HG02678 (cell line): ENCODE data around the gene SMC5.
"Not testable (repeated sequence)": the region's sequence is repeated elsewhere in the genome, so short reads cannot be mapped to it uniquely, and the experiment has no call there.

Source experiments
- ATAC-seq: cut with Tn5 transposase; IDR thresholded peaks from one replicate; pipeline ENCODE4 v1.9.1; 2021; ENCODE audit warnings: mild to moderate bottlenecking, moderate library complexity; ENCODE audit not compliant: unreplicated experiment

Gene SMC5

DNA sequence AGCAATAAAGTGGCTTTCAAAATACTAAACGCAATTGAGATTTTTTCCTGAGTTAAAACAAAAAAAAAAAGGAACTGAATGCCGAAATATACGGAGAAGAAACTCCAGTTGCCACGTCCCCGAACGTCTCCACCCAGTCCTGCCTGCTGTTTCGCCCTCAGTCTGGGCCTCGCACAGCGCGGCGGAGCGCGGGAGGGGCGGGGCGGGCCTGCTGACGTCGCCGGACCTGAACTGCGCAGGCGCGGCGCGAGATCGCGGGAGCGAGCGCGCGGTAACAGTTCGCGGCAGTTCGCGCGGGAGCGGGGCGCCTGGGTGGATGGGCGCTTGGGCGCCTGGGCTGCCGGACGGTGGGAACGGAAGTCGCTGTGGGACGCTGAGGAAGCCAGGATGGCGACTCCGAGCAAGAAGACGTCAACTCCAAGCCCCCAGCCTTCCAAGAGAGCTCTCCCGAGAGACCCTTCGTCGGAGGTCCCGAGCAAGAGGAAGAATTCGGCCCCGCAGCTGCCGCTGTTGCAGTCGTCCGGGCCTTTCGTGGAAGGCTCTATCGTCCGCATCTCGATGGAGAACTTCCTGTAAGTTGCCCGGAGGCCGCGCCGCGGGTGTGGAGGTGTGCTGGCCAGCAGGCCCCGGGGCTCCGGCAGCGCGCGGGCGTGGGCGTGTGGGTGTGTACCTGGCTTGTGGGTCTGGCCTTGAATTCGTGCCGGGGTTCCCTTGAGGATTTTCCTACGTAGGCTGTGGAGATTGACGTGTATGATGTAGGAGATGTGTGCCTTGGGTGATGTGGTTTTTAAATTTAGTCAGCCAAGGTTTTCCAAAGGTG lies at the start of gene SMC5:
Gene SMC5 (plus strand): TSS at position 287 of the 820 bp plus-strand sequence. CDS start 101 bp downstream, at position 388.
- peak; percentile 77 for ATAC-seq

DNA sequence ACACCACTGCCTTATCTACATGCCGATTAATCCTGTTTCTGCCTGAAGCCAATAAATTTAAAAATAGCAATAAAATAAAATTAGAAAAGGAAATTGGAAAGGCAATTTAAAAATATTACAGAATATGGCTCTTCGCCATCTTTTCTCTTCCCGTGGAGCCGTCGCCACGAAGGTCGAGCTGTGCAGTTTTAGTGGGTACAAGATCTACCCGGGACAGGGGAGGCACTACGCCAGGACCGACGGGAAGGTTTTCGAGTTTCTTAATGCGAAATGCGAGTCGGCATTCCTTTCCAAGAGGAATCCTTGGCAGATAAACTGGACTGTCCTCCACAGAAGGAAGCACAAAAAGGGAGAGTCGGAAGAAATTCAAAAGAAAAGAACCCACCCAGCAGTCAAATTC lies 41.7 kb upstream of the SMC5 start:
- no peak for ATAC-seq

DNA sequence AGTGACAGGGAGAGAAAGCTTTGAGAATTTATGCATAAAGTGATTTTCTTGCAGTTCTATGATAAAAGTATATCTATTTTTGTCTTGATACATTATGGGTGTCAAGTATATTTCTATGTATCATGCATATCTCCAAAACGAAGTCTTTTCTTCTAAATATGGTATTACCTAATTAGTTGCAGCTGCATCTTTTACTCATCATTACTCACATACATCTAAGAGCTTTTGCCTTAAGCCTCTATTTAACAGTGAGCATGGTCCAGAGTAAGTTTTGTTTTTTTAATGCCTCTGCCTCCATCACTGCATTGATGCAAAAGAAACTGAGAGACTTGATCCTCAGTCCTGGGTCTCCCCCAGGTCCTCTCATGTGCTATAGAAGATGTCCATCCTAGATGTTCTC lies 40.0 kb upstream of the SMC5 start:
- no peak for ATAC-seq

DNA sequence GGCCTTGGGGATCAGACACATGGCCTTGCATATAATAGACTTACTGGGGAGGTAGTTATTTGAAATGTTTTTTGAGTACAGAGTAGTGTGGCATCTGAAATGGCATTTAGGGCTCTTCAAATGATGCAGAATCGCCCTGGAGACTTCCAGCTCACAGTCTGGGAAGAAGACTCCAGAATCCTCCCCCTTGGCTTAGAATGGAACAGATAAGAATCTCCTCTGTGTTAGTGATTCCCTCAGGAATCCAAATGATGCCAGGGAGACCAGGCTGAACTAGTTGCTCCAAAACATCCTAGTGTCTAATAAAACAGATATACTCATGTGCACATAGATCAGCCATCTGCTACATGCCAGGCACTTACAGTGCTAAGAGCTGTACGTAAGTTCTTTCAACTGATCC lies 38.6 kb upstream of the SMC5 start:
- no peak for ATAC-seq

DNA sequence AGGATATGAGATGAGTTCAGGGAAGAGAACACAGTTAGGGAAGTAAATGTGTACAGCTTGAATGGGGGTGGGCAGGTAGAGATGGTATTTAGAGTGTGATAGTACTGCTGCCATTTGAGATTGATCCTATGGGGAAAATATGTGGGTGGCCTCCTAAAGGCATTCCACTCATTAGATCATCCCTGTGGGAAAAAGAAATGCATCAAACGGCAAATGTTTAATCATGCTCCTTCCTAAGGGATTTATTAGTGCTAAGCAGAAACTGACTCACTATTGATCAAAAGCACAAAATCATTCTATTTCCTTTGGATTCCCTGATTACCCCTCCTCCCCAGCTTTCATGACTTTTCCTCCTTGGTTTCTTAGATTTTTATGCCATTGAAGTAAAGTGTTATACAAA lies 36.4 kb upstream of the SMC5 start:
- no peak for ATAC-seq

DNA sequence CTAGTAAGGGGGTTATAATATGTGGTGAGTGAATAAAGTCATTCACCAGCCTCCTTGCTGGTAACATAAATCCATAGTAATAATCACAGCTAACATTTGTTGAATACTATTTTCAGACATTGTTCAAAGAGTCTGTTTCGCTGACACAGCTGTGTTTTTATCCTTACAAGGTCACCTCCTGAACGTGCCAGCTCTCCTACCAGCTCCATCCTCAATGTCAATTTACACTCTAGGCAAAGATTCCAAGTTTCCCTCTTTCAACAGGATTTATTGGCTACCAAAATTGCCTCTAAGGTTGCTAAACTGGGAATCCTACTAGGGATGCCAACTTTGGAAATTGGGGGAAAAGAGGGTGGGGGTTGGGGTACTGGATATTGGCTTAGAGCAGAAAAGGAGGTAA lies 30.7 kb upstream of the SMC5 start:
- ATAC-seq: no peak

DNA sequence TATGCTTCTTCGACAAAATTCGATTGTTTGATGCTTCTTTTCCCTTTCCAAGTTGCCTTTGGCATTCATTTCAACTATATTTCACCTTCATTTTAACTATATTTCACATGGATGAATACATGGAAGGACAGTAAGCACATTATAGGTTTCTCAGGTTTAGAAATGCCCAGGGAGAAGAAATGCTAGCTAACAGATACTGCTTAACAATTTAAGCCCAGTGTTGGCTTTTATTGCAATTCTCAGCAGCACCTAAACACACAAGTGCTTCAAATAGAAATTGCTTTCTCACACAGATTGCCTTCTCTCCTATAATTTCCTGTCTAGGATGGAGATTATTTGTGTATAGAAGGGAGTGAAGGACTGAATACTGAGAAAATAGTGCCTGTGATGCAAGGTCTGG lies 30.2 kb upstream of the SMC5 start:
- no peak for ATAC-seq

DNA sequence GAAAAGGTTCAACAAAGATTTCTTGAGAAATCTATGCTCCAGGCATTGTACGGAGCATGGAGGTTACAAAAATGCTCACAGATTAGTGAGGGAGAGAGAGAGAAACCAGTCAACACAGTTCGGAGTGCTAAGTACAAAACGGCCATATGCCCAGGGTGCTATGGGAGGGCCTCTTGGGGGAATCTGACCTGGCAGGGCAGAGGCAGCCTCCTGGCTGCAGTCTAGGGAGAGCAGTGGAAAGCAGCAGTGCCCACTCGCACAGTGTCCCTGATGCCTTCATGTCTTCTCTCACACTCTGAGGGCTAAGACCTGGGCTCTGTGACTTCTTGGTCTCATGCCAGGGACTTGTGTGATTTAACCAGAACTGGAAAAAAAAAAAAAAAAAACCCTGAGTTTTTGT lies 29.8 kb upstream of the SMC5 start:
- ATAC-seq: no peak

DNA sequence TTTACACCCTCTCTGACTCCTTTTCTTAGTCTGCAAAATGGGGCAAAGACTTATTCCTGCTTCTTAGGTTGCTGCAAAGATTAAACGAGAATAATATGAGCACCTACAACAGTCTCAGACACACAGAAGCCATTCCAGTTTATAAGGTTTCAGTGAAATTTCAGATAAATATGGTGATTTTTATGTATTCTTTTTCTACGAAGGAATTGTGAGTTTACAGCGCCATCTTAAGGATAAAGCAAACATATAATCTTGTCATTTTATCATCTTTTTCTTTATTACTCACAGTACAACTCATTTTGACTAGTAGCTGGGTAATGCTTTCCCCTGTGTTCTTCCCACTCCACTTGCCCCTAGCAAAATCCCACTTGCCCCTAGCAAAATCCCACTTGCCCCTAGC lies 29.2 kb upstream of the SMC5 start:
- ATAC-seq: no peak

DNA sequence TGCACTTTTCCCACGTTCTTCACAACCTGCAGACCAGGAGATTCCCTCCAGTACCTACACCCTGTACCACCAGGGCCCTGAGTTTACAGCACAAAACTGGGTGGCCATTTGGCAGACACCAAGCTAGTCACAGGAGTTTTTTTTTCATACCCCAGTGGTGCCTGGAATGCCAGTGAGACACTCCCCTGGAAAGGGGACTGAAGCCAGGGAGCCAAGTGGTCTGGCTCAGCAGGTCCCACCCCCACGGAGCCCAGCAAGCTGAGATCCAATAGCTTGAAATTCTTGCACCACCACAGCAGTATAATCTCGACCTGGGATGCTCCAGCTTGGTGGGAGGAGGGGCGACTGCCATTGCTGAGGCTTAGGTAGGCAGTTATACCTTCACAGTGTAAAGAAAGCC lies 26.3 kb upstream of the SMC5 start:
- ATAC-seq: no peak

DNA sequence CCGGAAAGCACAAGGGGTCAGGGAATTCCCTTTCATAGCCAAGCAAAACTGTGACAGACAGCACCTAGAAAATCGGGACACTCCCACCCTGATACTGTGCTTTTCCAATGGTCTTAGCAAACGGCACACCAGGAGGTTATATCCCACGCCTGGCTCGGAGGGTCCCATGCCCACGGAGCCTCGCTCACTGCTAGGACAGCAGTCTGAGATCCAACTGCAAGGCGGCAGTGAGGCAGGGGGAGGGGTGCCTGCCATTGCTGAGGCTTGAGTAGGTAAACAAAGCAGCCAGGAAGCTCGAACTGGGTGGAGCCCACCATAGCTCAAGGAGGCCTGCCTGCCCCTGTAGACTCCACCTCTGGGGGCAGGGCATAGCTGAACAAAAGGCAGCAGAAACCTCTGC lies 24.6 kb upstream of the SMC5 start:
- ATAC-seq: not testable (repeated sequence)

DNA sequence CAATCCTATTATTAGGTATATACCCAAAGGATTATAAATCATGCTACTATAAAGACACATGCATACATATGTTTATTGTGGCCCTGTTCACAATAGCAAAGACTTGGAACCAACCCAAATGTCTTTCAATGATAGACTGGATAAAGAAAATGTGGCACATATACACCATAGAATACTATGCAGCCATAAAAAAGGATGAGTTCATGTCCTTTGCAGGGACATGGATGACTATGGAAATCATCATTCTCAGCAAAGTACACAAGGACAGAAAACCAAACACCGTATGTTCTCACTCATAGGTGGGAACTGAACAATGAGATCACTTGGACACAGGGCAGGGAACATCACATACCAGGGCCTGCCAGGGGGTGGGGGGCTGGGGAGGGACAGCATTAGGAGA lies 12.8 kb upstream of the SMC5 start:
- not testable (repeated sequence) for ATAC-seq

DNA sequence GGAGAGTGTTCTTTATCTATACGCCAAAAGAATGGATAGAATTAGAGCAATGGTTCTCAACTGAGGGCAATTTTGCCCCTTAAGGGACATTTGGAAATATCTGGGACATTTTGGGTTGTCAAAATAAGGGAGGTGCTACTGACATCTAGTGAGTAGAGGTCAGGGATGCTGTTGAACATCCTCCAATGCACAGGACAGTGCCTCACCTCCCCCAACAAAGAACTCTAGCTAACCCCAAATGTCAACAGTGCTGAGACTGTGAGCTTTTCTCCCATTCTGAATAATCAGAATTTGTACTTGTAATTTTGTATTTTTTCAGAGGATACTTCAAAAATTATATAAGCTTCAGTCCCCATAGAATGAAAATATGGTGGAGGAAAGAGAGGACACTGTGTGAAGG lies 8.6 kb upstream of the SMC5 start:
- no peak for ATAC-seq

DNA sequence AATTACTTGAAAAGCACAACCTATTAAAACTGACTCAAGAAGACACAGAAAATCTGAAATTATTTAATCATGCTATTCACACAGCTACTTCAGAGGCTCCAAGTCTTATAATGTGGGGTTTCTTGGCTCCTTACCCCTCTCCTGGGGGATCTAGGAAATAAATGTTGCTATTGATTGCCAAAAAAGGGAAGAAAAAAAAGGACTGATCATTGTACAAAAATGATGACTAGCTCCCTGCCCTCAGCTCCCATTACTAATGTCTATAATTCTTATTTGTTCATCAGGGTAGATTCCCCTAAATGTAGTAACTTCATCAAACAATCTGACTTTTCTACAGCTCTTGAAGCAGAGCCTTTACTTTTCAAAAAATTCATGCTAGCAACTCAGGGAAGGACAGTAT lies 3.3 kb upstream of the SMC5 start:
- no peak for ATAC-seq

DNA sequence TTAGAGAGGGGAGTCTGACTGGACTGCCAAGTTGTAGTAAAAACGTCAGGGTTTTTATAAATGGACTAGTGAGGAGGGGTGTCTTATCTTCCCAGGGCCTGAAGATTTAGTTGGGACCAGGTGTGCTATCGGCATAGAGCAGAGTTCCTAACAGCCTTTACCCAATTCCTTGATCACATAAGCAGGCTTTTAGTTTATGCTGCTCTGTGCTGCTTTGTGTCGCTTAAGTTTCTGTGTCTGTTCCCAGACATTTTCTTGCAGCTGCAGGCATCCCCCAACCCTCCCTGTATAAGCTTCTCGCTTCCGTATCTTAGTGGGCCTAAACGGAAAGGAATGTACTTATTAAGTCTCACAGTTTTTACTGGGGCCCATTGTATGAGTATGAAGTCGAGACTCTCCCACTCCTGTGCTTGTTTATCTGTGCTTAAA lies 2.6 kb upstream of the SMC5 start:
- no peak for ATAC-seq

DNA sequence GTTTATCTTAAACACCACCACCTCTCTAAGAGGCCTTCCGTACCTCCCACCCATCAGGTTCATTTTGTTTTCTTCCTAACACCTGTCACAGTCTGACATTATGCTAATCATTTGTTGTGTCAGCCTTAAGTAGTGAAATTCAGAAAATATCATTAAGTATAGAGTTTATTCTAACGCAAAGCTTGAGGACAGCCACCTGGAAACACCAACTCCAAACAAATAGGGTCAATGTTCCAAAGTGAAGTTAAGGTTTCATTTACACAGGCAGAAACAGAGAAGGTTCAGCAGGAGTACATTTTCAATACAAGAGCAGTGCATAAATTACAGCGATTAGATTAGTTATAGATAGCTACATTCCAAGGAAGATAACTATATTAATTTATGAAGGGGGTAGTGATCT lies 1.3 kb upstream of the SMC5 start:
- no peak for ATAC-seq

DNA sequence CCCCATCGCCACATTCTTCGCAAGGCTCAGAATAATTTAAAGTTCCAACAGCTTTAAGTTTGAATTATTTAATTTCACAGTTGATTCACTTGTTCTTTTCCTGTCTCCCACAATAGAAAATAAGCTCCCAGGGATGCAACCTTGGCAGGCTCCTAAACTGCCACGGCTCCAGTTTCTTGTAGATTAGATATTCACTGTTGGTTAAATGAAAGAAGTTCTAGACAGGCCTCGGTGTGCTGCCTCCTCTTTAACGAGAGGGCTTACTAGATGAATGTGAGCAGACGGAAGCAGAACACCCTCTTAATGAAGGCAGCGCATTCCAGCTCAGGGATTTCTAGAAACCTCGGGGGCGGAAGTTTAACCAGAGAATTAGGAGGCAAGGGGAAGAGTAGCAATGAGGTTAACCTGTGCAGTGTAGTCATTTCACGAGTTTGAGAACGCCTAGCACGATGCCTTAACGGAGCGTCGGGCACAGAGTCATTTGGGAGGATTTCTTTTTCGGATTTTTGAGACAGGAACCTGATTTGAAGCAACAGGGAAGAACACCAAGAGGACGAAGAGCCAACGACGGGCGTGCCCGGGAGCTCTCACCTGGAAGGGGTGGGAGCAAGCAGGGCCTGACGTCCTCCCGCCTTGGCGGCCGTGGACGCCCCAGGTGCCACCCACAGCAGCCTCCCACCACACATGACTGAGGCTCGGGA lies 637 bp upstream of the SMC5 start:
- ATAC-seq: peak; percentile 52

DNA sequence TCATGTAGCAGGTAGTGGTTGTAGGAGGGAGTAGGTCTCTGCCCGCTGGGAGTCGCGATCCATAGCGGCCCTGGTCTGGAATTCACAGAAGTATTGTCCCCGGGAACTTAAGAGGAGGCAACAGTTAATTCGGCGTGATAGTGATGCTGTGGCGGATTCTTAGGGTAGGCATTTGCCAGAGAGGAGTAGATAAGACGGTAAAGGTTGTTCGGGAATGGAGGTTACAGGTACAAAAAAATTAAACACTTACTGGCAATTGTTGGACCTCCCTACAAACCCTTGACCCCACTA lies 679 bp downstream of the SMC5 start:
- ATAC-seq: no peak

DNA sequence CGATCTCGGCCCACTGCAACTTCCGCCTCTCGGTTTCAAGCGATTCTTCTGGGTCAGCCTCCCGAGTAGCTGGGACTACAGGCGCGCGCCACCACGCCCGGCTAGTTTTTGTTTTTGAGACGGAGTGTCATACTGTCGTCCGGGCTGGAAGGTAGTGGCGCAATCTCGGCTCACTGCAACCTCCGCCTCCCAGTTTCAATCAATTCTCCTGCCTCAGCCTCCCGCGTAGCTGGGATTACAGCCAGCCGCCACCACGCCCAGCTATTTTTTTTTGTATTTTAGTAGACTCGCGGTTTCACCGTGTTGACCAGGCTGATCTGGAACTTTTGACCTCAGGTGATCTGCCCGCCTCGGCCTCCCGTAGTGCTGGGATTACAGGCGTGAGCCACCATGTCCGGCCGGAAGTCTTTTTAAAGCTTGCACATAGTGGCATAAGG lies 1.2 kb downstream of the SMC5 start:
- ATAC-seq: no peak

DNA sequence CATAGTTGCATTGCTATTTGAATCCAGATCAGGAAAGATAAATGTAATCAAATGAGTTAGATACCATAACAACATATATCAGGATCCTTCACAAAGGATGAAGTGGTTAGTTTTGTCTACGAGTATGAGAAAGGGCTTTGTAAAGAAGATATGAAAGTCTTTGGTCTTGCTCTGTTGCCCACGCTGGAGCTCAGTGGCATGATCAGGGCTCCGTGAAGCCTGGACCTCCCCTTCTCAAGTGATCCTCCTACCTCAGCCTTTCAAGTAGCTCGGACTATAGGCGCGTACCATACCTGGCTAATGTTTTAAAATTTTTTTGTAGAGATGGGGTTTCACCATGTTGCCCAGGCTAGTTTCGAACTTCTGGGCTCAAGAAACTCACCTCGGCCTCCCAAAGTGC lies 1.8 kb downstream of the SMC5 start:
- ATAC-seq: peak; percentile 33

DNA sequence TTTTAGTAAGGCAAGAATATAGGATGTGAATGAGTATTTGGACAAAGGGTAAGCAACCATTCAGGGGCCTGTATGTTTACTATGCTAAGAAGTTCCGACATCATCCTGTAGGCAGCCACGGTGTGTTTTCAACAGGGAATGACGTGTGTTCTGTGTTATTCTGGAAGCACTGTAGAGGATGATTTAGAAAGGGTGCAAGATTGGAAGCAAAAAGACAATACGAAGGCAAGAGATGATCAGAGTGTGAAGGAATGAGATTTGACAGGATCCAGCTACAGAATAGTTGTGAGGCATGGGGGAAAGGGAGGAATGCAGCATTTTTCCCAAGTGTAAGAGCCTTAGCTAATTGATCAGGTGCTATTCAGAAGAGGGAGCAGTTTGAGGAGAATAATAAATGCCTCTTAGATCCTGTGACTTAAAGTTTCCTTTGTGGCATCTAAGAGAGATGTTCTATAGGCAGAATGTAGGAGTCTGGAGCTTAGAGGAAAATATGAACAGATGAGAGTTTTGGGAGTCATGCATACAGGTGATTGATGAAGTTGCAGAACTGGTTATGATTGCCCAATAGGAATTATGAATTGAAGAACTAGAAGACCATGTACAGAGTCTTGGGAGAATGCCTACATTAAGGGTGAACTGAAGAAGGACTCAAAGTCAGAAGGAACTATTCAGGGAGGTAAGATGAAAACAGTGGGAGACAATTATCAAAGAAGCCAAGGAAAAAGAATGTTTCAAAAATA lies 2.5 kb downstream of the SMC5 start:
- ATAC-seq: no peak

DNA sequence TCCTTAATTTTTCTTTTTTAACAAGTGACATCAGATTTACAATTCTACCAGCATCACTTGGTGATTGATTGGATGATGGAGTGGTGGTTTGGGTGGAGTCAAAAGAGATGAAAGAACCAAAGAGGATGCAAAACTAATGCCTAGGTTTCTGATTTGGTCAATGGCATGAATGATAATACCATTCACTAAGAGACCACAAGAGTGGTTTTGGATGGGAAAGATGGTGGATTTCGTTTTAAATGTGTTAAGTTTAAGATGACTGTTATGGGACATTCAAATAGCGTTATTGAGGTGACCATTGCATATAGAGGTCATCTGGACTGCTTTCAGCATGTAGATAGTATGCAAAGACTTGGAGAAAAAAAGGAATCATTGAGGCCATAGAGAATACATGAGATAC lies 3.6 kb downstream of the SMC5 start:
- no peak for ATAC-seq
